Stimulated activated CD4-positive, alpha-beta T cell treated with anti-CD3 and anti-CD28 coated beads, Interleukin-15, amount 100 ng/mL, for 48 hours (primary cell): Measurements from ENCODE around the gene DCHS2.
"Not testable (repeated sequence)": the region's sequence is repeated elsewhere in the genome, so short reads cannot be mapped to it uniquely, and the experiment has no call there.

Experiments
- DNase-seq, 2 donors: peaks; one replicate each; pipeline ENCODE4 v3.0.0-alpha.2; 2020; ENCODE audit warnings: low read depth in 2 of 2

The DCHS2 gene

GRCh38 chr4:154230091-154230490 is 261.5 kb downstream of the DCHS2 start:
- DNase-seq: no peak

GRCh38 chr4:154222875-154223274 is 268.7 kb downstream of the DCHS2 start:
- DNase-seq: no peak

DNA sequence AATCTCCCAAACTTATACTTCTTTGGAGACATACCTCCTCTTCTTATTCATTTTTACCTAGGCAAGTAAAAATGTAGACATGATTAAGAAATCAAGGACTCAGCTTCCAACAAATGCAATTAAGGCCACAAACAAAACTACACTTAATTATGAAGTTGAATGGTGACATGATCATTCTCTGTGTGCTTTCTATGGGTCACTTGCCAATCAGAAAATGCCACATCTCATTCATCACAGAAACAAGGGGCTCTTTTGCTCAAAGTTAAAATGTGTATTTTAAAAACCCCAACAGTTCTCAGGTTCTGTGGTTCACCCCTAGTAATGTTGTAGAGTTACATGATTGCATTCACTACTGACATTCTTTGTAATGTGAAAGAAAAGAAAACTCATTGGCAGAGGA is 273.5 kb downstream of the DCHS2 start:
- DNase-seq: no peak

DNA sequence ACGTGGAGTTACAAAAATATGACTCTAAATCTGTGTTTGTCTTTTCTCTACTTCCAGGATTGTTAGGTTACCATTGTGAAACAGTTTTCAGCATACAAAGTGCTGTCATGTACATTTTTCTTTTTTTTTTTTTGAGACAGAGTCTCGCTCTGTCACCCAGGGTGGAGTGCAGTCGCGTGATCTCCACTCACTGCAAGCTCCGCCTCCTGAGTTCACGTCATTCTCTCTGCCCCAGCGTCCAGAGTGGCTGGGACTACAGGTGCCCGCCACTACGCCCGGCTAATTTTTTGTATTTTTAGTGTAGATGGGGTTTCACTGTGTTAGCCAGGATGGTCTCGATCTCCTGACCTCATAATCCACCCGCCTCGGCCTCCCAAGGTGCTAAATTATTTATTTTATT is 274.2 kb downstream of the DCHS2 start:
- not testable (repeated sequence) for DNase-seq

- DNase-seq: no peak
Observed at GRCh38 chr4:154211506-154211905, 280.1 kb downstream of the DCHS2 start.

DNA sequence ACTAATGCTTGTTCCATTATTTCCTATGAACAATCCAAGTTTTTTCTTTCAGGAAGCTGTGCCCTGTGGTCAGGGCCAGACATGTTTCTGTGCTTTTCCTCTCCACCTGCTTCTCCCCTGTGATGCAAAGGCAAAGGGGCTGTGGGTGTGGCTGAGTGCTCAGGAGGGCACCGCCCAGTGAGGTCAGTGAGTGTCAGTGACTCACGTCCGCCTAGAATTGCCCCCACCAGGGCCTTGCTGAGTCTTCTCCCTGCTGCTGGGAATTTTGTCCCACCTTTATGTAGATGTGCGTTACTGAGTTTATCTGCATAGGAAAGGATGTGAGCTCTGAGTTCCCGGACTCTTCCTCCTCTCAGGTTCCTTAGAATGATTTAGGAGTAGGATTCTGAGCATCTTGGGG is 283.2 kb downstream of the DCHS2 start:
- DNase-seq: no peak

GRCh38 chr4:154205471-154205870 is 286.1 kb downstream of the DCHS2 start:
- no peak for DNase-seq

DNA sequence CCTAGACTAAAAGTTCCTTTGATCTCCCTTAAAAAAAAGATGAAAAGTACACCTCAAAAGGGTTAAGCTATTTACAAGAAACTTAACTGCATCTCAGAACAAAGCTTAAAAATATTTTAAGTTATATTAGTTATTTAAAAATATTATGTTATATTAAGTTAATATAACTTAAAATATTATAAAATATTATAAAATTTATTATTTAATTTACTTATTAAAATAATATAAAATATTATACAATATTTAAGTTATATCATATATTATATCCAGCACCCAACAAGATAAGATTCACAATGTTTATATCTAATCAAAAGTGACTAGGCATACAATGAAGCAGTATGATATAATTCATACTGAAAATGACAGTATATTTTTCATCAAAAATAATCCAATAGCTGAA is 296.9 kb downstream of the DCHS2 start:
- DNase-seq: no peak

DNA sequence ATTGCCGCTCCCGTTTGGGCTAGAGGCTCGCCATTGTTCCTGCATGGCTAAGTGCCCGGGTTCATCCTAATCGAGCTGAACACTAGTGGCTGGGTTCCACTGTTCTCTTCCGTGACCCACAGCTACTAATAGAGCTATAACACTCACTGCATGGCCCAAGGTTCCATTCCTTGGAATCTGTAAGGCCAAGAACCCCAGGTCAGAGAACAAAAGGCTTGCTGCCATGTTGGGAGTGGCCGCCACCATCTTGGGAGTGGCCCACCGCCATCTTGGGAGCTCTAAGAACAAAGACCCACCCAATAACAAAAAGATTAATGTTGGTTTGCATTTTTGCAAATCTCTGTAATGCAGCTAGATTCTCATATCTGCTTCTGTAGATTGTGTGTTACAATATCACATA is 299.0 kb downstream of the DCHS2 start:
- no peak for DNase-seq

GRCh38 chr4:154189346-154189745 is 302.3 kb downstream of the DCHS2 start:
- no peak for DNase-seq

GRCh38 chr4:154186888-154187287 is 304.7 kb downstream of the DCHS2 start:
- DNase-seq: no peak

- DNase-seq: no peak
Observed at GRCh38 chr4:154186035-154186434, 305.6 kb downstream of the DCHS2 start.

DNA sequence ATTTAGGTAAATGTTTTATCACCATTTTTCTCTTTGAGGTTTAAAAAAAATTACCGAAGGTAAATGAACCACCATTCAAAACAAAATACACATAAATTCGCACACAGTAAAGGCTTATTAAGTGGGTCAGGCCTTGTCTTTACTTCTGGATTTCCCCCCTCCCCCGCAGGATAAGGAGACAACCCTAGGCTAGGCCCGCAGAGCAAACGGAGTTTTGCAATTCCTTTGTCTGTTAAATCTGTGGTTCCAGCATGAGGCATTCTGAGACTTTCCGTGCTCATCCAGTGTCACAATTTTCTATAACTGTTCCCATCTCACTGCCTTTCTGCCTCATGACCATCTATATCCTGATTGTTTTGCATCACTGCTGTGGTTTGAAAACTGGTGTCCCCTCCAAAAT is 307.4 kb downstream of the DCHS2 start:
- no peak for DNase-seq

DNA sequence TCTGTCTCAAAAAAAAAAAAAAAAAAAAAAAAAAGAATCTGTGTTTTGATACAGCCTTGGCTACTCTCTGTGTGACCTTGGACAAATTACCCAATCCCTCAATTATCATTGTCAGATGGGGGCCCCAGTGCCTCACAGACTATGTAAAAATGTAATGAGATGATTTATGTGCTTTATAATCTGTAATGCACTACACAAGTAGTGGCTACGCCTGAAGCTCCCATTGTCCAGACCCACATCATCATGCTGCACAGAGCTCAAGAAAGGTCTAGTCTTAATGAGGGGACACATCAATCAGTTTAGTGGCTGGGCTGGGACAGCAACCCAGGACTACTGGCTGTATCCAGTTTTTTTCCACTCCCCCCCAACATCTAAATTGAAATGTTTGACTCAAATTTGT is 308.3 kb downstream of the DCHS2 start:
- no peak for DNase-seq
